Cortex of kidney (tissue), 1 donor: ENCODE measurements around the gene SAP30L.

Experiments
- DNase-seq: peaks from one replicate; lab custom pipeline; 2025; lab: John Stamatoyannopoulos, UW

Gene SAP30L

GRCh38 chr5:154419236-154419635 is 26.6 kb upstream of the SAP30L start:
- DNase-seq: no peak

DNA sequence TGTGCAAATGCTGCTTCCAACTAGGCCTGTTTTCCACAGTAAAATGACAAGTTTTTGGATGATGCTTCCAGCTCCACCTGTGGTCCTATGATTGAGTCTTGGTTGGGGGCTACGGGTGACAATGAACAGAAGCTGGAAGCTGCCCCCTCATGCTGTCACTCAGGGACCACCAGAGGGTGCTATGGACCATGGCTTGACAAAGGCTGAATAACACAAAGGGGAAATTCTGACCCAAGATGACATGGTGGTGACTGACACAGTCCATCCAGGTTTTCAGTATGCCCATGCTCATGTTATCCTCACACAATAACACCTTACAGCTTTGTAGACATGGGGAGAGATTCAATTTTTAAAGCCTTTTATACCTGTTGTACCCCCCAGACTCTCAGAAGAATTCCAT is 23.9 kb upstream of the SAP30L start:
- no peak for DNase-seq

DNA sequence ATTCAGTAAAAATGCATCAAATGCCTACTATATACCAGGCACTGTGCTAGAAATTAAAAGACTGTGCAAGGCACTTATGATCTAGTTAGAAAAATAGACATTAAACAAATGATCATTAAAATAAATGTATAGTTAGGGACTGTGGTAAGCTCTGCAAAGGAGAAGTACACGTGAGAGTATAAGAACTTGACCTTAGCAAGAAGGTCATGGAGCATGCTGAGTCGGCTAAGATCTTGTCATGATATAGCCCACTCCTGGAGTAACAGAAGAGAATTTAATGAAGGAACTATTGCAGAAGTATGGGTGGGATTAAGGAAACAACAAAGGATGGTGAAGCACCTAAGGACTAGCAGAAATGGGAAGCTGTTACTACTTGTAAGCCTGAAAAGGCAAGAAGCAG is 23.5 kb upstream of the SAP30L start:
- DNase-seq: no peak

- DNase-seq: no peak
These were observed 17.6 kb upstream of the SAP30L start for GRCh38 chr5:154428208-154428607.

DNA sequence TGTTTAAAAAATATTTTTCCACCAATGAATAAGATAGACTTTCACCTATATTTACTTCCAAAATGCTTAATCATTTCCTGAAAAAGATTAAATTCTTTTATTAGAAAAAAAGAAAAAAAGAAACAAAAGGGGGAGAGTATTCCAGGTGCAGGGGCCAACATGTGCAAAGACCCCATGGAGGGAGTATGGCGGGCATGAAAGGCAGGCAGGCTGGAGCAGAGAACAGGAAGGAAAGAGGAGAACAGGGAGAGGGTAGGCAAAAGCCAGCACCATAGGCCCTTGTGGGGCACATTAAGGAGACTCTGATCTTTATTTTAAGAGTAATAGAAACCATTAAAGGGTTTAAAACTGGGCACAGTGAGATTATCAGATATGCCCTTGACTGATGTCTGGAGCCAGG is 16.5 kb upstream of the SAP30L start:
- no peak for DNase-seq

GRCh38 chr5:154430466-154430865 is 15.3 kb upstream of the SAP30L start:
- DNase-seq: no peak

- no peak for DNase-seq
These were observed 14.7 kb upstream of the SAP30L start for GRCh38 chr5:154430961-154431630.

- no peak for DNase-seq
These were observed 10.6 kb upstream of the SAP30L start for GRCh38 chr5:154435226-154435625.

- DNase-seq: no peak
These were observed 8.4 kb upstream of the SAP30L start for GRCh38 chr5:154437281-154437965.

GRCh38 chr5:154440540-154440939 is 5.3 kb upstream of the SAP30L start:
- DNase-seq: no peak

- DNase-seq: no peak
These were observed 3.0 kb upstream of the SAP30L start for GRCh38 chr5:154442801-154443200.

GRCh38 chr5:154444556-154445421 is 1.0 kb upstream of the SAP30L start:
- no peak for DNase-seq

- no peak for DNase-seq
These were observed 645 bp downstream of the SAP30L start for GRCh38 chr5:154446195-154447088.

DNA sequence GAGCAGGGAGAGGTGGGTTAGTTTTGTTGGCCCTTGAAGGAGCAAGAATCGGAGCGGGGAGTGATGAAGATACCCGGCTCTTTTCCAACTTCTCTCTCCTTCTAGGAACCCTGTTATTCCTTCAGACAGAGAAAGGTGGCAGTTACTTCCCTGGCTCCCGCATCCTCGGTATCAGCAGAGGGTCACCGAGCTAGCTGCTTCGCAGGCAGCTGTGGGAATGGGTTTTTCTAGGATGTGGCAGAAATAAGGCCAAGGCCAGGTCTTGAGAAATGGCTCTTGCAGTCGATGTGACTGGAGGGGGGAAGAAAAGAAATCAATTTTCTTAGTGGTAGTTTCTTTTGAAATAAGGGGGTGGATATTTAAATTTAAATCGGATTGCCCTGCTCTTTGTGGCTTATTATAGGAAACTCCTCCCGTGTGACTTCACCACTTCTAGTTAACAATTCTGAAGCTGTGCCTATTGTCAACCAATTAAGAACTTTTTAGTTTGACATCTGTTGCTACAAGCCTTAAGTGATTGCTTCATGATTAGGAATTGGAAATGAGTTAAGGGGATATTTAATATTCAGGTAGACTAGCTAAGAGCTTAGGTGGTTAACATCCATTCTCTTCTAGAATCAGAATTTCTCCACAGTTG is 1.4 kb downstream of the SAP30L start:
- no peak for DNase-seq

DNA sequence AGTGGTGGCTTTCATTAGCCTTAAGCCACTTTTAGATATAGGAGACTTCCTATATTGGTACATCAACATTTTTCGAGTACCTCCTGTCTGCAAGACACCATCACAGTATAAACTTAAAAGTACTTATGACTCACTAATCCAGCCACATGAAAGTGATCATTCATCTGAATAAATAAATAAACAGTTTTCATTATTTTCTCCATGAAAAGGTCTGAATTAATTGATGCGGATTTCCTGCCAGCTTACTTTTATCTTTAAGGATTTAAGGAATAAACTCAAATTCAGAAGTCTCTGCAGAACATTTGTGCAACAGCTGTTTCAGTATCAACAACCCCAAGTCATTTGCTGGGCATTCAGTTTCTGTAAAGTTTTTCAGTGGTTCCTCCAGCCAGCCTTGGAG is 4.0 kb downstream of the SAP30L start:
- DNase-seq: no peak

DNA sequence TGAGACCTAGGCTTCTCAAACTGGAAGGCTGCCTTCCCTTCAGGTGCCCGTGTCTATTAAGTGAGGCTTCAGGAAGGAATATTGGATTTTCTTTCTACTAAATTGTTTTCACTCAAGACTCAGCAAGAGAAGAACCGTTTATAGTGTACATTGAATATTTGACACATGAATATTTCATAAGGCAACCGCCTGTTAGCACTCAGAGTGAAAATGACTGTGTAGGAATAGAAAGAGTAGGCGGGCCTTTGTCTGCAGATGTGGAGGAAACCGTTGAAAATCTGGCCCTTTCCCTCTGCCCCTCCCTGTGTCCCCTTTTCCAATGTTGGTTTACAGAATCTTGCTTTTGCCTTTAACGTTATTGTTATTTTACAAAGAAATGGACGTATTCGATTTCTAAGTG is 6.2 kb downstream of the SAP30L start:
- DNase-seq: no peak

- no peak for DNase-seq
These were observed 9.8 kb downstream of the SAP30L start for GRCh38 chr5:154455585-154455984.

DNA sequence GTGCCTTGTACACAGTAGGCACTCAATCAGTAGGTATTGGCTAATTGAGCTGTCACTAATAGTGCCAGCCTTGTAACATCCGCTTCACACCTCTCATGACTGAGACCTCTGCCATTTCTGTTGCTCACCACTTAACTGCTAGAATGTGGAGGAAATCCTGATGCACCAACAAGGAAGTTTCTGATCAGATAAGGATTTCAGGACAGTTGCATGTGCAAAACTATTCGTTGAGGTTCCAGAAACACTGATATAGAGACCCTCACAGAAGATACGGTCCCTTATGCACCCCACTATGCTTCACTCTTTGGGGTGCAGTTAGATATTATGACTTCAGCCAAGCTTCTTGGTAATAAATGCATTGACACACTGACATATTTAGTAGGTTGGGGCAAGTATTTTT is 10.7 kb downstream of the SAP30L start:
- DNase-seq: no peak

DNA sequence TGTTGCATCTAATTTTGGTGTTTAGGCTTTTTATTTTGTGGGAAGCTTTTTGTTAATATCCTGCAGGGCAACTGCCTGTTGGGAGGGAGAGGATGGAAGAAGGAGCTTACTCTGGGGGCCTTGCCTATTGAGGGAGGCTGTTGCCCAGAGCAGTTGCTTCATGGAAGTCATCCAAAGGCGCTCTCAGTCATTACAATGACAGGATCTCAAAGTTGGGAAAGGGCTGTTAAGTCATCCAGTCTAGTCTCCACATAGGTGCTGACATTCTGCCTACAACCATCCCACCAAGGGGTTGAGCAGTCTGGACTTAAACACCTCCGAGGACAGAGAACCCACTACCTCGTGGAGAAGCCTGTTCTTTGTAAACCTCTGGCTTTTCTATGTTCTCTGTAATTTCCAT is 13.2 kb downstream of the SAP30L start:
- DNase-seq: no peak

DNA sequence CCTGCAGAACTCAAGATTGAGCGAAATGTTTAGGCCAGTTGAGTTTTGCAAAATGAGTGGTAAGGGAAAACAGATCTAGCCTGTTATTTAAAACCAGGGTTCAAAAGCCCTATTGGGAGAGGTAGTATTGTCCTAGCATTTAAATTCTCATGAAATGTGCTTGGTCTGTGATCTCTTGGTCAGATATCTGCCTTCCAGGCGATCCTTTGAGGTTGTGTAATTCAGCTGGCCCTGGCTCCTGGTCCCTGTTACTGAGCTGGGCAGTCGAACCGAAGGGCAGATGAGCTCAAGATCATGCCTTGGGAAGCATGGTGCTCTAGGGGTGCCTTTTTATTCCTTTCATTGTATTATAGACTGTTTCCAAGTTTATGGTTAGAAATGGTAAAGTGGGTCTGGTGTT is 14.4 kb downstream of the SAP30L start:
- no peak for DNase-seq

DNA sequence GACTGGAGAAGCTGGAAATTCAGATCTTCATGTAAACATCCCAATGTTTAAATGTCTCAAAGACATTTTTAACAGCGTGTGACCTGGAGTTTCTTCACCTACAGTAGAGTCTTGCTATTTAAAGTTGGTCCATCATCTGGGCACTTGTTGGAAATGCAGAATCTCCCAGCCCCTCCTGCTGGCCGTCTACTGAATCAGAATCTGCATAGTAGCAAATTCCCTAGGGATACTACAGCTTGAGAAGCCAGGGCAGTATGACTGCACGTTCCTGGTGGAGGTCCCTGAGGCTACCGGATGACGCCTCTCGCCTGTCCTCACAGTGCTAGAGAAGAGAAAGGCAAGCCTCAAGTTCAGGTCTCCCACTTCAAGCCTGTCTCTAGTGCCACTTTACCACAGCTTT is 15.7 kb downstream of the SAP30L start:
- DNase-seq: no peak
